ENCODE data around the gene TUT4. TPM values are rescaled to one million over a fixed set of nuclear protein-coding genes. Genes with fewer than 3 reads are reported as not detected.
A peak's percentile ranks its signal among the peaks of the same experiment; 100 is the strongest.
"Not testable (repeated sequence)": the region's sequence is repeated elsewhere in the genome, so short reads cannot be mapped to it uniquely, and the experiment has no call there.

Gene TUT4, protein sequence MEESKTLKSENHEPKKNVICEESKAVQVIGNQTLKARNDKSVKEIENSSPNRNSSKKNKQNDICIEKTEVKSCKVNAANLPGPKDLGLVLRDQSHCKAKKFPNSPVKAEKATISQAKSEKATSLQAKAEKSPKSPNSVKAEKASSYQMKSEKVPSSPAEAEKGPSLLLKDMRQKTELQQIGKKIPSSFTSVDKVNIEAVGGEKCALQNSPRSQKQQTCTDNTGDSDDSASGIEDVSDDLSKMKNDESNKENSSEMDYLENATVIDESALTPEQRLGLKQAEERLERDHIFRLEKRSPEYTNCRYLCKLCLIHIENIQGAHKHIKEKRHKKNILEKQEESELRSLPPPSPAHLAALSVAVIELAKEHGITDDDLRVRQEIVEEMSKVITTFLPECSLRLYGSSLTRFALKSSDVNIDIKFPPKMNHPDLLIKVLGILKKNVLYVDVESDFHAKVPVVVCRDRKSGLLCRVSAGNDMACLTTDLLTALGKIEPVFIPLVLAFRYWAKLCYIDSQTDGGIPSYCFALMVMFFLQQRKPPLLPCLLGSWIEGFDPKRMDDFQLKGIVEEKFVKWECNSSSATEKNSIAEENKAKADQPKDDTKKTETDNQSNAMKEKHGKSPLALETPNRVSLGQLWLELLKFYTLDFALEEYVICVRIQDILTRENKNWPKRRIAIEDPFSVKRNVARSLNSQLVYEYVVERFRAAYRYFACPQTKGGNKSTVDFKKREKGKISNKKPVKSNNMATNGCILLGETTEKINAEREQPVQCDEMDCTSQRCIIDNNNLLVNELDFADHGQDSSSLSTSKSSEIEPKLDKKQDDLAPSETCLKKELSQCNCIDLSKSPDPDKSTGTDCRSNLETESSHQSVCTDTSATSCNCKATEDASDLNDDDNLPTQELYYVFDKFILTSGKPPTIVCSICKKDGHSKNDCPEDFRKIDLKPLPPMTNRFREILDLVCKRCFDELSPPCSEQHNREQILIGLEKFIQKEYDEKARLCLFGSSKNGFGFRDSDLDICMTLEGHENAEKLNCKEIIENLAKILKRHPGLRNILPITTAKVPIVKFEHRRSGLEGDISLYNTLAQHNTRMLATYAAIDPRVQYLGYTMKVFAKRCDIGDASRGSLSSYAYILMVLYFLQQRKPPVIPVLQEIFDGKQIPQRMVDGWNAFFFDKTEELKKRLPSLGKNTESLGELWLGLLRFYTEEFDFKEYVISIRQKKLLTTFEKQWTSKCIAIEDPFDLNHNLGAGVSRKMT (N-terminal part only)
- total RNA-seq, result 15.1 and 52.5 TPM in 2 replicates

DNA sequence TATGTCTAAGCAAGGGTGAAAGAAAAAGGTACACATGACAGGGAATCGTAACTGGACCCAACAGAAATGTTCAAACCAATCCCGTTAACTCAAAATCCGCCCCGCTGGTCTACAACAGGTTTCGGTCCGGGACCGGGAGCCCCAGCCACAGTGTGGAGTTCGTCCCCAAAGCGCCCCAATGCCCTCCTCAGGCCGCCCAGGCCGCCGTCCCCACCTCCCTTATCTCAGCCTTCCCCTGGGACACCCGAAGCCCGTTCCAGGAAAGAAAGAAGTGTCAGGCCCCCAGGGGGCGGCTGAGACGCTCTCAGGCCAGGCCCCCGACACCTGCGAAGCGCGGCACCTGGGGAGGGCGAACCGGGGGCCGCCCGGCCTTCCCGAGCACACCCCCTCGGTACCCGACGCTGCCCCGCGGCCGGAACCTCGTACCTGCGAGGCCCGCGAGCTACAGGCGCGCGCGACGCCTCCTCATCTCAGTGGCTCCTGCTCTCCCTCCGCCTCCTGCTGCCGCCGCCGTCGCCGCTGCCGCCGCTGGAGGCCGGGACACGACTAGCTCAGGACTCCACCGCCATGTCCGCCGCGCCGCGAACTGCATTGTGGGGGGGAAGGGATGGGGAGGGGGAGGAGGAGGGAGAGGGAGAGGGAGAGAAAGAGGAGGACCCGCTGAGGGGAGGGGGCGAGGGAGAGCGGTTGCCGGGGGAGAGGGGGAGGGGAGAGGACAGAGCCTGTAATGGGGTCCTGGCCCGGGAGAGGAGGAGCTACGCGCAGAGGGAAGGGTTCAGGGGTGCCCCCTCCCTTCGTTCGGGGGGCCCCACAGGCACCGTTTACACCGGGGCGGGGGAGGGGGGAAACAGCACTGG, at the start of gene TUT4:
Gene TUT4 (minus strand): TSS at position 588 of the 857 bp plus-strand sequence. CDS start 26,812 bp downstream, outside the sequence.
- DNase-seq (ENCODE audit: low read depth), result peak; percentile 33

DNA sequence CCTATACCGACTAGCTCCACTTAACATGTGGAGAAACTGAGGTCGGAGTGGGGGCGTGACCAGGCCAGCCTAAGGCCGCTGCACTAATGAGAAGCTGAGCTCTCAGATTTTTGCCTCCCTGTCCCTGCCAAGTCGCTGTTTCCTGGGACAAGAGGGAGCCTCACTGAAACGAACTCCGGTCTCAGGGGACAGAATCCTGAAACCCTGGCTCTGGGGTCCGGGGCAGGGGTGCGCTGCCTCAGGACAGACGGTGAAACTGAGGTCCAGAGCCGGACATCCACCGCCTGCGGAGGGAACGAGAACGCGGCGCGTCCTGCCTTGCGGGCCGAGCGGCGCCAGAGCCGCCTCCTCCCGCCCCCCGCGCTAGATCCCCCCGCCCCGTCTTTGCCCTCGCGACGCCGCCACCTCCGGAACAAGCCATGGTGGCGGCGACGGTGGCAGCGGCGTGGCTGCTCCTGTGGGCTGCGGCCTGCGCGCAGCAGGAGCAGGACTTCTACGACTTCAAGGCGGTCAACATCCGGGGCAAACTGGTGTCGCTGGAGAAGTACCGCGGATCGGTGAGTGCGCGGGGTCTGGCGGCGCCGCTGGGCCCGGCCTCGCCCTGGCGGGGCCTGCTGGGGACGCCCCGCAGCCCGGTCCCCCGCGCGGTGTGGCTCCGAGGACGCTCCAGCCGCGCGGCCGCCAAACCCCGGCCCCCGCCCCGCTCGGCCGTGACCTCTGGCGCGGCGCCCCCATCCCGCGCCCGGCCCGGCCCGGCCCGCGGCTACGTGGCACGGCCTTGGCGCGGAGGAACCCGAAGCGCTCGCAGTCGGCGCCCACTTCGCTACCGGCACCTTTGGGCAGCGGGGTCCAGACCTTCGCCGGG, 49.3 kb upstream of the TUT4 start, which contains the start of gene GPX7:
Gene GPX7 (plus strand): TSS at position 381 of the 865 bp plus-strand sequence. CDS start 39 bp downstream, at position 420.
- DNase-seq (ENCODE audit: low read depth), result no peak

DNA sequence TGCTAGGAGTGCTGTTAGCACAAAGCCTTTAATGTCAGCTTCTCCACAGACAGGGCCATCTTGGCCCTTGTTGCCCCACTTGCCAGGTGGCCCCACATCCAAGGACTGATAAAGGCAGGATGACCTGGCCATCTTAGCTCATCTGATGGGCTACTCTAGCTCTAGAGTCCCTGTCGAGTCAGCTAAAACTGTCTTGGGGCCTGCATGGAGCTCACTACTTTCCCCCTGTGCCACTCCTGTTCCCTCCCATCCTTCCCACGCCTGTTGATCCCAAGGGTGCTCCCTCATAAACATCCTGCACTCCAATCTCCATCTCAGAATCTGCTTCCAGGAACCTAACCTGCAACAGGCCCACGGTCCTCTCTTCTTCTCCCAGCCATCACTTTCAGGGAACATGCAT, 48.6 kb upstream of the TUT4 start:
- DNase-seq (ENCODE audit: low read depth), result no peak

DNA sequence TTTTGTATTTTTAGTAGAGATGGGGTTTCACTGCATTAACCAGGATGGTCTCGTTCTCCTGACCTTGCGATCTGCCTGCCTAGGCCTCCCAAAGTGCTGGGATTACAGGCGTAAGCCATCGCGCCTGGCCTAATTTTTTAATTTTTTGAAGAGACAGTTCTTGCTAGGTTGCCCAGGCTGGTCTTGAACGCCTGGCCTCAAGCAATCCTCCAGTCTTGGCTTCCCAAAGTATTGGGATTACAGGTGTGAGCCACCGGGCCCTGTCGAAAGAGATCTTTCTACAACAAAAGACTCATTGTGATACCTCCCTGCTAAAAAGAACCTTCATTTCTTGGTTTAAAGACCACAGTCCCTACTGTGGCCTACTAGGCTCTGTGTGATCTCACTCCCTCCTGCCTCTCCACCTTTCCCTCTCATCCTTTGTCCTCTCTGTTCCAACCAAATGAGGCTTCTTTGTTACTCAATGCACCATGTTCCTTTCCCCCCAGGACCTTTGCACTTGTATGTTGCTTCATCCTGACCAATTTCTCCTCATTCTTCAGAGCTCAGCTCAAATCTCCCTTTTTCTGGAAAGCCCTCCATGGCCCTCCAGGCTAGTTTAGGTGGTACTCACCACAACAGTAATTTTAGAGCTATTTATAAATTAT, 47.8 kb upstream of the TUT4 start:
- no peak for DNase-seq (ENCODE audit: low read depth)

DNA sequence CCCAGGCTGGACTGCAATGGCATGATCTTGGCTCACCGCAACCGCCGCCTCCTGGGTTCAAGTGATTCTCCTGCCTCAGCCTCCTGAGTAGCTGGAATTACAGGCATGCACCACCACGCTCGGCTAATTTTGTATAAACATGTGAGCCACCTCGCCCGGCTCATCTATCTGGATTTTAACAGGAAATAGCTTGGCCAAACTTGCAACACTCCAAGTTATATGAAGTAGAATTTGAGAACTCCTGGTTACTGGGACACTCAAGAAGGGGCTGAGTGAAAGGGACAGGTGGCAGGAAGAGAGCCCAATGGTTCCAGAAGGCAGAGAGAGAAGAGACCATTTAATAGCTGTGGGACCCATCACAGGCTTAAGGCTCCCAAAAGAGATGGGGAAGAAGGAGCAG, 46.3 kb upstream of the TUT4 start:
- DNase-seq (ENCODE audit: low read depth), result peak; percentile 50

DNA sequence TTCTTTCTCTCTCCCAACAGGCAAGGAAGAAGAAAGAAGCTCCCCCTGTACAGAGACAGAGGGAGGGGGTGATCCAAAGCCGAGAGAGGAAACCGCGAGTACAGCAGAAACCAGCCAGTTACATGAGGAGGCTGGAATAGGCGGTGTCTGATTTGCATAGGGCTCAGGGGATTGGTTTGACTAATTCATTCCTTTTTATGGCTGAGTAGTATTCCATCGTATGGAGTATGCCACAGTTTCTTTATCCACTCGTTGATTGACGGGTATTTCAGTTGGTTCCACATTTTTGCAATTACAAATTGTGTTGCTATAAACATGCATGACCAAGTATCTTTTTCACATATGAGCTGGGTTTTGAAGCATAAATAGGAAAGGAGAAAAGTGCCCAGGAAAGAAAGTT, 45.8 kb upstream of the TUT4 start:
- no peak for DNase-seq (ENCODE audit: low read depth)

DNA sequence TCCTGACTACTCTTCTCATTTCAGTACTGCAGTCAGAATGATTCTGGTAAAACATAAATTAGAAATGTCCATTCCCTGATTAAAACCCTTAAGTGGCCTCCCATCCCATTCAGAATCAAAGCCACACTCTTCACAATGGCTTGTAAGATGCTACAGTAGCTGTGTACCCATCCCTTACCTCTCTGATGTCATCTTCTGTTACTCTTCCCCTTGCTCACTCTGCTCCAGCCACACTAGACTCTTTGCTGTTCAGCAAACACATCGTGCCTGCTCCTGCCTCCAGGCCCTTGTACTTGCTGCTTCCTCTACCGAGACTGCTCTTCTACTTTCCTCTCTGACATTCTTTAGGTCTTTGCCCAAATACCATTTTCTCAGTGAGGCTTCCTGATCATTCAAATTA, 45.0 kb upstream of the TUT4 start:
- DNase-seq (ENCODE audit: low read depth), result no peak

DNA sequence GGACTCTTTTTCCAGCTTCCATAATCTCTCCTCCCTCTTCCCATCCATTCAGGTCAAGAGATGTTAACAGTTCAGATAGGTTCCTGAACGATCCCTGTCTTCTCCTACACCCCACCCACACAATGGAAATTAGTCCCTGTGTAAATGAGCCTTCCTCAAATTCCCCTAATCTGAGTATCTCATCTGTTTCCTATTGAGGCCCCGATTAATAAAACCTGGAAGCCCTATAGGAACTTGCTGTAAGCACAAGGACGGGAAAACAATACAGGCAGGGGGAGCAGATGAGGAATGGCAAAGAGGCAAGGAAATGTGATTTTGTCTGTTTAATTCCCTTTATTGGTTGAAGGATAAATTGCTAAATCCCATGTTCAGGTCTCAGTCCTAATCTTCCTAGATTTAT, 42.2 kb upstream of the TUT4 start:
- no peak for DNase-seq (ENCODE audit: low read depth)

DNA sequence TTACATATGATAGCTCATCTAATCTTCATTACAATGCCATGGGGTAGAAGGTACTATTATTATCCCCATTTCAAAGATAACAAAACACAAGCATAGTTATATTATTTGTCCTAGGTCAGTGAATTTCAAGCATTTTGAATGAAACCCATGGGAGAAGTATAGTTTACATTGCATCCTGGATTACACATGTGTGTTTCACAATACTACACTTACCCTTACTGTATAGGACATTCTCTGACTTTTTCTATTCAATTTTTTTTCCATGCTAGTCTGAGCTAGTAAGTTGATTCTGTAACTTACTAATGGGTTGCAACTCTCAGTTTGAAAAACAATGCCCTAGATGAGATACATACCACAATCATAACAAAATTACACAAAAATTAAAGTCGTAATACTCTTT, 40.6 kb upstream of the TUT4 start:
- DNase-seq (ENCODE audit: low read depth), result no peak

DNA sequence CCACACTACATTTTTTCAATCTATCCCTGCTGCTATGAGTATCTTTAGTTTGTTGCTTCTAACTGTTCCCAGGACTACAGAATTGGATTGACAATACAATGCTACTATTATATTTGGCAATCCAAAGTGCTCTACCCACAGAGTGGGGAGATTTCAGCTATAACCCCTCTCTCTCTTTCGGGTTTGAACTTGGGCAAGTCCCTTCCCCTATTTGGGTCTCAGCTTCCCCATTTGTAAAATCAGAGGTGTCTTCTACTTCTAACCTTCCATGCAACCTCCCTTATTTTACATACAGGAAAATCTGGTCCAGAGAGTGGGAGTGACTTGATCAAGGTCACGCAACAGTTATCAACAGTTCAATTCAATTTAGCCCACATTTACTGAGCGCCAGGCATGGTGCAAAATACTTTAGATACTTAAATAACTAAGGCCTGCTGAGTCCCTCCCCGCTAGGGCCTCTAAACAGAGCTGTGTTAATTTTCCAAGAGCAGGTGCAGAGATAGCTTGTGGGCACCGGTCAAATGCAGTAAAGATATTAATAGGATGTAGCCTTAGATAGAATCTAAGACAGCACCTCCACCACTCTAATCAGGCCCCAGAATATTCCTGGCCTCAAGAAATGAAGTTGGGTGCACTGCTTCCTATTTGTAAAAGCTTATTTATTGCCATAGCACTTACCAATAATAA, 39.9 kb upstream of the TUT4 start:
- DNase-seq (ENCODE audit: low read depth), result no peak

DNA sequence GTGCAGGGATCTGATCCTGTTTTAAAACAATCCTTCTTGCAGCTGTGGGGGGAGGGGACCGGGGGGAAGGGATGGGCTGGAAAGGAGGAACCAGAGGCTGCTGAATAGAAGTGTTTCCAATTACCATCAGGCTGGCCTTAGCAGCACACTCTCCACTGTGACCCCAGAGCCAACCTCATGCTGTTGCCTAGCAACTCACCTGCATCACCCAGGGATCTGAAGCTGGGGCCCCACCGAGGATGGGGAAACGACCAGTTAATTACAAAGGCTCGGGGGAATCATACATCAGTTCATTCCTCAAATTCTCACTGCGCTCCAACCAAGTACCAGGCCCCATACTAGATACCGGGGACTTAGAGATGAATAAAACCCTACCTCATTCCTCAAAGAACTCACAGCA, 37.4 kb upstream of the TUT4 start:
- DNase-seq (ENCODE audit: low read depth), result peak; percentile 24

DNA sequence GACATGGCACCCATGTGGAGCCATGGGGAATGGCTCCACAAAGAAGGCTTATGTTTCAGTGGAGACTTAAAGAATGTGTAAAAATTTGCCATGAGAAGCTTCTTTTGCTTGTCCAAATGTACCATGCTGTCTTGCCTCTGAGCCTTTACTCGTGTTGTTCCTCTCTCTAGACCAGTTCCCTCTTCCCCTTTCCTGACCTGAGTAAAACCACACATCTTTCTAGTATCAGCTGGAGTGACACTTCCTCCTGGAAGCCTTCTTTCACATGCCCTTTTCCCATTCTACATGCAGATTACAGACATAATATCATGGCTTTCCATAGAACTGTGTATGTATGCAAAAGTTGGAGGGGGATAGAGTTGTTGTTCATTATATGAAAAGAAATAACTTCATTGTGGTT, 35.6 kb upstream of the TUT4 start:
- no peak for DNase-seq (ENCODE audit: low read depth)

DNA sequence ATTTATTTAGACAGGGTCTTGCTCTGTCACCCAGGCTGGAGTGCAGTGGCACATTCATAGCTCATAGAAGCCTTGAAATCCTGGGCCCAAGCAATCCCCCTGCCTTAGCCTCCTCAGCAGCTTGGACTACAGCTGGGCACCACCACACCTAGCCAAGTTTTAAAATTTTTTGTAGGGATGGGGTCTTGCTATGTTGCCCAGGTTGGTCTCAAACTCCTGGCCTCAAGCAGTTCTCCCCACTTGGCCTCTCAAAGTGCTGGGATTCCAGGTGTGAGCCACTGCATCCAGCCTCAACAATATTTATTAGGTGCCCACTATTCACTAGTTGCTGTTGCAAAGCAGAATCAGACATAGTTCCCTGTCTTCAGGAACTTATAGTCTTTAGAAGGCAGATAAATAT, 35.1 kb upstream of the TUT4 start:
- no peak for DNase-seq (ENCODE audit: low read depth)

DNA sequence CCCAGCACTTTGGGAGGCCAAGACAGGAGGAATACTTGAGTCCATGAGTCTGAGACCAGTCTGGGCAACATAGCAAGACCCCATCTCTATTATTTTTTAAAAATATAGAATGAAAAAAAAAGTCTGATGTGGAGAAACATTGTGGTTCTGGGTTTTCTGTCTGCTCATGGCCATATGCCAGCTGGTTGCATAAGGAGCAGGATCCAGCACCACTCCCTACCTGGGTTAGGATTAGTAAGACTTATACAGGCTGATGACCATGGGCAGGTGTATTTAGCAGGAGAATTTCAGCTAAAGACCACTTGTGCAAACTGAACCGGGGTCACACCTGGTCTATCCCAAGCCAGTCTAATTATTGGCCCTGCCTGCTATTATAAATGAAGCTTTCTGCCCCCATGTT, 32.6 kb upstream of the TUT4 start:
- no peak for DNase-seq (ENCODE audit: low read depth)

DNA sequence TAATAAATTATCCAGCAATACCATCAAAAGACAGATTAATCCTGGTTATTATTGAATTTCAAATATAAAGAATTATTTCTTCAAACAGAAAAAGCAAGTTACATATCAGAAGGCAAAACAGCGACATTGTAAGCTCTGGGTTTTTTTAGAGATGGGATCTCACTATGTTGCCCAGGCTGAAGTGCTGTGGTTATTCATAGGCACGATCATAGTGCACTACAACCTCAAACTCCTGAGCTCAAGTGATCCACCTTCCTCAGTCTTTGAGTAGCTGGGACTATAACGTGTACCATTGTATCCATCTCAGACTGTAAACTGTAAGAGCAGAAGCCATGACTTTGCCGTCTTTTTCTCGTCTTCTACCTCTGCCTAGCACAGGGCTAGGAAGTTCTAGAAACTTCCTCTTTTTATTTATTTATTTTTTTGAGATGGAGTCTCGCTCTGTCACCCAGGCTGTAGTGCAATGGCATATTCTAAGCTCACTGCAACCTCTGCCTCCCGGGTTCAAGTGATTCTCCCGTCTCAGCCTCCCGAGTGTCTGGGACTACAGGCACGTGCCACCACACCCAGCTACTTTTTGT, 29.3 kb upstream of the TUT4 start:
- DNase-seq (ENCODE audit: low read depth), result no peak

DNA sequence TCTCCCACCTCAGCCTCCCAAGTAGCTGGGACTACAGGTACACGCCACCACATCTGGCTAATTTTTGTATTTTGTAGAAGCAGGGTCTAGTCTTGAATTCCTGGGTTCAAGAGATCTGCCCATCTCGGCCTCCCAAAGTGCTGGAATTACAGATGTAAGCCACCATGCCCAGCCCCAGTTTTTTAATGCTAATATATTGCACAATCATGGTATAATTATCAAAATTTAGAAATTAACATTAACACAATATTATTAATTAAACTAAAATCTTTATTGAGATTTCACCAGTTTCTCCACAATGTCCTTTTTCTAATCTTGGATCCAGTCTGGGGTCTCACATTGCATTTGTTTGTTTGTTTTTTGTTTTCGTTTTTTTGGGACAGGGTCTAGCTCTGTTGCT, 27.4 kb upstream of the TUT4 start:
- no peak for DNase-seq (ENCODE audit: low read depth)

DNA sequence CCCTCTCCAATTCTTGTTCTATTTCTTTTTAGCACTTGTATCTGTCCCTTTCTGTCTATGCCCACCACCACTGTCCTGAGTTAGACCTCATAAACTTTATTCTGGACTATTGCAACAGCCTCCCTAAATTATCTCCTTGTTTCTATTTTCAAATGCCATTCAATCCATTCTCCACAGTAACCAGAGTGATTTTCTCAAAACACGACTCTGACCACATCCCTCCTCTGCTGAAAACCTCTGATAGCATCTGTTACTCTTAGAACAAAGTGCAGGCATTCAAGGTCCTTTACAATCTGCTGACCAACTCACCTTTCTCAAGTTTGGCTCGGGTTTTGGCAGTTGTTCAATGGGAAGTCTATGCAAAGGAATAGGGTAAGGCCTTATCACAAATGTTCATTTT, 26.5 kb upstream of the TUT4 start:
- DNase-seq (ENCODE audit: low read depth), result no peak

DNA sequence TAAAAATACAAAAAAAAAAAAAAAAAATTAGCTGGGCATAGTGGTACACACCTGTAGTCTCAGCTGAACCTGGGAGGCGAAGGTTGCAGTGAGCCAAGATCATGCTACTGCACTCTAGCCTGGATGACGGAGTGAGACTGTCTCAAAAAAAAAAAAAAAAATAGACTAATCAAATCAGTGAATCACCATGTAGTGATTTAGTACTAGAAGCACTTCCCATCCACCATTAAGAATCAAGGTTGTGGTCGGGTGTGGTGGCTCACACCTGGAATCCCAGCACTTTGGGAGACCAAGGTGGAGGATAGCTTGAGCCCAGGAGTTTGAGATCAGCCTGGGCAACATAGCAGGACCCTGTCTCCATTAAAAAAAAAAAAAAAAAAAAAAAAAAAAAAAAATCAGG, 25.2 kb upstream of the TUT4 start:
- DNase-seq (ENCODE audit: low read depth), result not testable (repeated sequence)

DNA sequence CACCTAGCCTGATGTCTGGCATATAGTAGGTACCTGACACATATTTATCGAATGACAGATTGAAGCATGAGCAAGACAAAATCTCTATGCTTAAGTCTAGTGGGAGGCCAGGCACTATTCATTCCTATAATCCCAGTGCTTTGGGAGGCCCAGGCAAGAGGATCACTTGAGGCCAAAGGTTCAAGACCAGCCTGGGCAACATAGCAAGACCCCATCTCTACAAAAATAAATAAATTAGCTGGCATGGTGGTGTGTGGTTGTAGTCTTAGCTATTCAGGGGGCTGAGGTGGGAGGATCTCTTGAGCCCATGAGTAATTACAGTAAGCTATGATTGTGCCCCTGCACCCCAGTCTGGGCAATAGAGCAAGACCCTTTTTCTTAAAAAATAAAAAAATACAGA, 23.2 kb upstream of the TUT4 start:
- no peak for DNase-seq (ENCODE audit: low read depth)
